HepG2 (cell line): Measurements from ENCODE around the gene GRK6. TPM values are rescaled to one million over a fixed set of nuclear protein-coding genes. Genes with fewer than 3 reads are reported as not detected.

Experiments
- ATM ChIP-seq: fragments of 450-650 bp; IDR thresholded peaks from 2 replicates; pipeline ENCODE4 v1.7.1; 2017; ENCODE audit warnings: mild to moderate bottlenecking, borderline replicate concordance
- GABPB1 ChIP-seq: IDR thresholded peaks from 2 replicates; pipeline ENCODE4 v1.6.1; 2016; ENCODE audit warnings: mild to moderate bottlenecking, missing genetic modification reagents, moderate library complexity, missing compliant biosample characterization
- MTA1 ChIP-seq: sonication (generic); formaldehyde crosslinking; IDR thresholded peaks from 2 replicates; pipeline ENCODE4 v1.4.0; 2020; ENCODE audit warnings: missing genetic modification reagents, mild to moderate bottlenecking, borderline replicate concordance
- MTA3 ChIP-seq: sonication (generic); formaldehyde crosslinking; IDR thresholded peaks from 2 replicates; pipeline ENCODE4 v1.4.0; 2020; ENCODE audit warnings: missing genetic modification reagents
- MTF2 ChIP-seq: sonication (generic); formaldehyde crosslinking; IDR thresholded peaks from 2 replicates; pipeline ENCODE4 v1.5.0; 2020; ENCODE audit warnings: missing genetic modification reagents, borderline replicate concordance
- MXI1 ChIP-seq: IDR thresholded peaks from 3 replicates; pipeline ENCODE4 v1.6.1; 2012; ENCODE audit warnings: low read depth, low read length, inconsistent platforms, borderline replicate concordance
- PRMT3 ChIP-seq: sonication (generic); formaldehyde crosslinking; IDR thresholded peaks from 2 replicates; pipeline ENCODE4 v1.8.1; 2022; ENCODE audit warnings: low read depth, mild to moderate bottlenecking, moderate library complexity, missing genetic modification reagents, borderline replicate concordance
- PTBP1 ChIP-seq: fragments of 200-400 bp; formaldehyde crosslinking; IDR thresholded peaks from 2 replicates; pipeline ENCODE4 v1.6.1; 2018; ENCODE audit warnings: low read length, low read depth; ENCODE audit not compliant: poor library complexity, severe bottlenecking
- RBFOX2 ChIP-seq: fragments of 200-400 bp; formaldehyde crosslinking; IDR thresholded peaks from 2 replicates; pipeline ENCODE4 v1.6.1; 2017; ENCODE audit warnings: low read depth, mild to moderate bottlenecking, low read length
- YEATS4 ChIP-seq: sonication (generic); formaldehyde crosslinking; IDR thresholded peaks from 2 replicates; pipeline ENCODE4 v1.4.0; 2020; ENCODE audit warnings: missing genetic modification reagents, borderline replicate concordance
- ZNF331 ChIP-seq: sonication (generic); formaldehyde crosslinking; IDR thresholded peaks from 2 replicates; pipeline ENCODE4 v1.4.0; 2020; ENCODE audit warnings: missing genetic modification reagents
- polyA plus RNA-seq, 8 experiments: library from polyadenylated mRNA; depleted of rRNA in 3 of 8; stranded (reverse) in 7 of 8; unstranded in 1 of 8; fragments of >200 nt; fragmentation: Illumina TruSeq in 4 of 8; extraction: Trizol in 4 of 8; gene quantifications; 2 replicates each; pipeline versions ENCODE4 v1.2.1 to v1.2.3, GENCODE V29; 2011 to 2016; ENCODE audit warnings: low read depth in 4 of 8, missing spikeins in 1 of 8, mixed read lengths in 1 of 8; ENCODE audit not compliant: insufficient read depth in 1 of 8
- total RNA-seq, 5 experiments: library from RNA; depleted of rRNA; stranded (reverse); fragments of >200 nt; fragmentation: Illumina TruSeq; extraction: Trizol; gene quantifications; 2 replicates each; pipeline ENCODE4 v1.2.3, GENCODE V29; 2016; ENCODE audit warnings: low read depth in 1 of 5
- TF ChIP-seq, protein P1 (sequence below): sonication (generic); formaldehyde crosslinking; IDR thresholded peaks from 2 replicates; pipeline ENCODE4 v1.8.0; 2022; ENCODE audit warnings: mild to moderate bottlenecking, missing genetic modification reagents; ENCODE audit not compliant: insufficient replicate concordance
- TF ChIP-seq, protein P2 (sequence below): sonication (generic); formaldehyde crosslinking; IDR thresholded peaks from 2 replicates; pipeline ENCODE4 v1.5.1; 2020; ENCODE audit warnings: missing genetic modification reagents, mild to moderate bottlenecking, borderline replicate concordance
- TF ChIP-seq, protein P3 (sequence below): sonication (generic); formaldehyde crosslinking; IDR thresholded peaks from 2 replicates; pipeline ENCODE4 v1.4.0; 2020; ENCODE audit warnings: mild to moderate bottlenecking, missing genetic modification reagents
- TF ChIP-seq, protein P4 (sequence below): sonication (generic); formaldehyde crosslinking; IDR thresholded peaks from 2 replicates; pipeline ENCODE4 v1.4.0; 2020; ENCODE audit warnings: missing genetic modification reagents, borderline replicate concordance

Gene GRK6
- total and polyA plus RNA-seq, 2 of the 13 experiments (the other 11 are each of a cell fraction or from before 2014, with no cell fraction given) = 13.2 to 19.9 TPM

DNA sequence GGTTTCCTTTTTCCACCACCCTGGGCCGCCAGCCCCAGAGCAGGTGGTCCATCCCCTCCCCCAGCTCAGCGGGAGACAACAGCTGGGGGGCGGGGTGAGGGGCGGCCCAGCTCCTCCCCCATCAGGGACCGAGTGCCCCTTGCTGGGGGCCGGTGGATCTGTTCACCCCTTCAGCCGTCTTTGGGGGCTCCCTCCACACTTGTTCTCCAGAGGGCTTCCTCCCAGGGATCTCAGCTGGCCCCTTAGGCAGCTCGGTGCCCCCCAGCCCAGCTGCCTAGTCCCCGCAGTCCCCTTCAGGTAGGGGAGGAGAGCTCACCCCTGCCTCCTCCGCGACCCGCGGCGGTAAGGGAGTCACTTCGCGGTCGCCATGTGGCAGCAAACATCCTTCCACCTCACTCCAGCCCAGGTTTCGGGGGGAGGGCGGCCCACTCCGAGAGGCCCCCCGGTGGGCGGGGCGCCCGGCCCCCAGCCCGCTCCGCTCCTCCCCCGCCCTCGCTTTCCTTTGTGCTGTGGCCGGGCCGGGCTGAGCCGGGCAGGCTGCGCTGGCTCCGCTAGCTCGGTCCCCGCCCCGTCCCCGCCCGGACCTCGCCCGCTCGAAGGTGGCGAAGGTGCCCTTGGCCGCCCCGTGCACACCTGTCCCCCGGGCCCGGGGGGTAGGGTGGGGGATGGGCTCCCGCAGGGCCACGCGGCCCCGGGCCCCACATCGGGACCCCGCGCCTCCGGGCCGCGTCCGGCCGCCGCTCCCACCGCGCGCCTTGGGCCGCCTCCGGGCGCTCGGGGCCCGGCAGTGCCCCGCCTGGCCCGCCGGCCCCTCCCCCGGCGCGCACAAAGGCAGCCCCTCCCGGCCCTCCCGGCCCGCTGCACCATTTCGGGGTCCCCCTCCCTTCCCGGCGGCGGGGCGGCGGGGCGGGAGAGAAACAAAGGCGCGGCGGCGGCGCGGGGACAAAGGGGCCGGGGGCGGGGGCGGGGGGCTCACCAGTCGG, 46.3 kb downstream of the GRK6 start (continued):
- TF ChIP-seq, protein P1, sequence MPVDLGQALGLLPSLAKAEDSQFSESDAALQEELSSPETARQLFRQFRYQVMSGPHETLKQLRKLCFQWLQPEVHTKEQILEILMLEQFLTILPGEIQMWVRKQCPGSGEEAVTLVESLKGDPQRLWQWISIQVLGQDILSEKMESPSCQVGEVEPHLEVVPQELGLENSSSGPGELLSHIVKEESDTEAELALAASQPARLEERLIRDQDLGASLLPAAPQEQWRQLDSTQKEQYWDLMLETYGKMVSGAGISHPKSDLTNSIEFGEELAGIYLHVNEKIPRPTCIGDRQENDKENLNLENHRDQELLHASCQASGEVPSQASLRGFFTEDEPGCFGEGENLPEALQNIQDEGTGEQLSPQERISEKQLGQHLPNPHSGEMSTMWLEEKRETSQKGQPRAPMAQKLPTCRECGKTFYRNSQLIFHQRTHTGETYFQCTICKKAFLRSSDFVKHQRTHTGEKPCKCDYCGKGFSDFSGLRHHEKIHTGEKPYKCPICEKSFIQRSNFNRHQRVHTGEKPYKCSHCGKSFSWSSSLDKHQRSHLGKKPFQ = no peak
- TF ChIP-seq RBFOX2 (peak; percentile 64), MTA1 (CRISPR knock-in tag) (no peak), PRMT3 (CRISPR knock-in tag) (no peak), MTF2 (CRISPR knock-in tag) (no peak), MXI1 (no peak), MTA3 (CRISPR knock-in tag) (no peak), ATM (no peak), PTBP1 (no peak), GABPB1 (CRISPR knock-in tag) (peak; percentile 38; the same call in 1 of the 2 replicates), YEATS4 (CRISPR knock-in tag) (no peak; the same call in 1 of the 2 replicates), ZNF331 (peak; percentile 19; the same call in 1 of the 2 replicates)
- TF ChIP-seq, protein P2, sequence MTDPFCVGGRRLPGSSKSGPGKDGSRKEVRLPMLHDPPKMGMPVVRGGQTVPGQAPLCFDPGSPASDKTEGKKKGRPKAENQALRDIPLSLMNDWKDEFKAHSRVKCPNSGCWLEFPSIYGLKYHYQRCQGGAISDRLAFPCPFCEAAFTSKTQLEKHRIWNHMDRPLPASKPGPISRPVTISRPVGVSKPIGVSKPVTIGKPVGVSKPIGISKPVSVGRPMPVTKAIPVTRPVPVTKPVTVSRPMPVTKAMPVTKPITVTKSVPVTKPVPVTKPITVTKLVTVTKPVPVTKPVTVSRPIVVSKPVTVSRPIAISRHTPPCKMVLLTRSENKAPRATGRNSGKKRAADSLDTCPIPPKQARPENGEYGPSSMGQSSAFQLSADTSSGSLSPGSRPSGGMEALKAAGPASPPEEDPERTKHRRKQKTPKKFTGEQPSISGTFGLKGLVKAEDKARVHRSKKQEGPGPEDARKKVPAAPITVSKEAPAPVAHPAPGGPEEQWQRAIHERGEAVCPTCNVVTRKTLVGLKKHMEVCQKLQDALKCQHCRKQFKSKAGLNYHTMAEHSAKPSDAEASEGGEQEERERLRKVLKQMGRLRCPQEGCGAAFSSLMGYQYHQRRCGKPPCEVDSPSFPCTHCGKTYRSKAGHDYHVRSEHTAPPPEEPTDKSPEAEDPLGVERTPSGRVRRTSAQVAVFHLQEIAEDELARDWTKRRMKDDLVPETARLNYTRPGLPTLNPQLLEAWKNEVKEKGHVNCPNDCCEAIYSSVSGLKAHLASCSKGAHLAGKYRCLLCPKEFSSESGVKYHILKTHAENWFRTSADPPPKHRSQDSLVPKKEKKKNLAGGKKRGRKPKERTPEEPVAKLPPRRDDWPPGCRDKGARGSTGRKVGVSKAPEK (CRISPR knock-in tag) = no peak
- TF ChIP-seq, protein P3, sequence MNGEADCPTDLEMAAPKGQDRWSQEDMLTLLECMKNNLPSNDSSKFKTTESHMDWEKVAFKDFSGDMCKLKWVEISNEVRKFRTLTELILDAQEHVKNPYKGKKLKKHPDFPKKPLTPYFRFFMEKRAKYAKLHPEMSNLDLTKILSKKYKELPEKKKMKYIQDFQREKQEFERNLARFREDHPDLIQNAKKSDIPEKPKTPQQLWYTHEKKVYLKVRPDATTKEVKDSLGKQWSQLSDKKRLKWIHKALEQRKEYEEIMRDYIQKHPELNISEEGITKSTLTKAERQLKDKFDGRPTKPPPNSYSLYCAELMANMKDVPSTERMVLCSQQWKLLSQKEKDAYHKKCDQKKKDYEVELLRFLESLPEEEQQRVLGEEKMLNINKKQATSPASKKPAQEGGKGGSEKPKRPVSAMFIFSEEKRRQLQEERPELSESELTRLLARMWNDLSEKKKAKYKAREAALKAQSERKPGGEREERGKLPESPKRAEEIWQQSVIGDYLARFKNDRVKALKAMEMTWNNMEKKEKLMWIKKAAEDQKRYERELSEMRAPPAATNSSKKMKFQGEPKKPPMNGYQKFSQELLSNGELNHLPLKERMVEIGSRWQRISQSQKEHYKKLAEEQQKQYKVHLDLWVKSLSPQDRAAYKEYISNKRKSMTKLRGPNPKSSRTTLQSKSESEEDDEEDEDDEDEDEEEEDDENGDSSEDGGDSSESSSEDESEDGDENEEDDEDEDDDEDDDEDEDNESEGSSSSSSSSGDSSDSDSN (CRISPR knock-in tag) = peak; percentile 36; the same call in 1 of the 2 replicates
- TF ChIP-seq, protein P4, sequence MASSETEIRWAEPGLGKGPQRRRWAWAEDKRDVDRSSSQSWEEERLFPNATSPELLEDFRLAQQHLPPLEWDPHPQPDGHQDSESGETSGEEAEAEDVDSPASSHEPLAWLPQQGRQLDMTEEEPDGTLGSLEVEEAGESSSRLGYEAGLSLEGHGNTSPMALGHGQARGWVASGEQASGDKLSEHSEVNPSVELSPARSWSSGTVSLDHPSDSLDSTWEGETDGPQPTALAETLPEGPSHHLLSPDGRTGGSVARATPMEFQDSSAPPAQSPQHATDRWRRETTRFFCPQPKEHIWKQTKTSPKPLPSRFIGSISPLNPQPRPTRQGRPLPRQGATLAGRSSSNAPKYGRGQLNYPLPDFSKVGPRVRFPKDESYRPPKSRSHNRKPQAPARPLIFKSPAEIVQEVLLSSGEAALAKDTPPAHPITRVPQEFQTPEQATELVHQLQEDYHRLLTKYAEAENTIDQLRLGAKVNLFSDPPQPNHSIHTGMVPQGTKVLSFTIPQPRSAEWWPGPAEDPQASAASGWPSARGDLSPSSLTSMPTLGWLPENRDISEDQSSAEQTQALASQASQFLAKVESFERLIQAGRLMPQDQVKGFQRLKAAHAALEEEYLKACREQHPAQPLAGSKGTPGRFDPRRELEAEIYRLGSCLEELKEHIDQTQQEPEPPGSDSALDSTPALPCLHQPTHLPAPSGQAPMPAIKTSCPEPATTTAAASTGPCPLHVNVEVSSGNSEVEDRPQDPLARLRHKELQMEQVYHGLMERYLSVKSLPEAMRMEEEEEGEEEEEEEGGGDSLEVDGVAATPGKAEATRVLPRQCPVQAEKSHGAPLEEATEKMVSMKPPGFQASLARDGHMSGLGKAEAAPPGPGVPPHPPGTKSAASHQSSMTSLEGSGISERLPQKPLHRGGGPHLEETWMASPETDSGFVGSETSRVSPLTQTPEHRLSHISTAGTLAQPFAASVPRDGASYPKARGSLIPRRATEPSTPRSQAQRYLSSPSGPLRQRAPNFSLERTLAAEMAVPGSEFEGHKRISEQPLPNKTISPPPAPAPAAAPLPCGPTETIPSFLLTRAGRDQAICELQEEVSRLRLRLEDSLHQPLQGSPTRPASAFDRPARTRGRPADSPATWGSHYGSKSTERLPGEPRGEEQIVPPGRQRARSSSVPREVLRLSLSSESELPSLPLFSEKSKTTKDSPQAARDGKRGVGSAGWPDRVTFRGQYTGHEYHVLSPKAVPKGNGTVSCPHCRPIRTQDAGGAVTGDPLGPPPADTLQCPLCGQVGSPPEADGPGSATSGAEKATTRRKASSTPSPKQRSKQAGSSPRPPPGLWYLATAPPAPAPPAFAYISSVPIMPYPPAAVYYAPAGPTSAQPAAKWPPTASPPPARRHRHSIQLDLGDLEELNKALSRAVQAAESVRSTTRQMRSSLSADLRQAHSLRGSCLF (CRISPR knock-in tag) = no peak
